ENCODE results near the gene IDH3G. TPM values are rescaled to one million over a fixed set of nuclear protein-coding genes. Genes with fewer than 3 reads are reported as not detected.
A peak's percentile ranks its signal among the peaks of the same experiment; 100 is the strongest.

The IDH3G gene
- total RNA-seq, 1 donor from 2014 or later, result 92.7 TPM

DNA sequence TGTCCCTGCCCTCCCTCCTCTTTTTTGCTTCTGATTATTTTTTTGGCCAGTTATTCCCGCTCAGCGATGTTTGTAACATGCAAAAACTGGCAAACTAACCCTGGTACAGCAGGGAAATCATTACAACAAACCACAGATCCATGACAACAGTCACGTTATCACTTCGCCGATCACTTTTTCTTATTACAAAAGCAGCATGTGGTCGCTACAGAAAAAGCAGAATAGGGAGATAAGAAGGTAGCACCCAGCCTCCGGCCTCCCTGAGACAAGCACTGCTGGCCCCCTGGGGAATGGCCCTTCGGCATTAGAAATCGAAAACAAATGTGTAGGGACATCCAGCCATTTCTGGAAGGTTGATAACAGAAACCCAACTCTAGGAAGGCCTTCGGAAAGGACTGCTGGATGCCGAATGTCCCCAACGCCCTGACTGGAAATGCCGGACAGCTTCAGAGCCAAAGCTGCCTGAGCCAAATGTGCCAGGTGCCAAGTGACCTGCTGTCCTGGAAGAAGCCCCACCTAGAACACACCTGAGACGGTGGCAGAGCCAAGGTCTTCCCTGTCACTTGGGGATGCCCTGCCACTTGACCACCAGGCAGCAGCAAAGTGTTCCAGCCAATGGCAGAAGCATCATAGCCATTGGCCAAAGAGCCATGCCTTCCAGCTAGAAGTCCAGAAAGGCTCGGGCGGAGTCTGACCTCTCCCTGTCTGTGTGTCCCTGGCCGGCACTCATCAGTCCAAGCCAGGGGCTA lies 2.9 kb downstream of the IDH3G start:
- no peak for DNase-seq (ENCODE audit: low read depth)

DNA sequence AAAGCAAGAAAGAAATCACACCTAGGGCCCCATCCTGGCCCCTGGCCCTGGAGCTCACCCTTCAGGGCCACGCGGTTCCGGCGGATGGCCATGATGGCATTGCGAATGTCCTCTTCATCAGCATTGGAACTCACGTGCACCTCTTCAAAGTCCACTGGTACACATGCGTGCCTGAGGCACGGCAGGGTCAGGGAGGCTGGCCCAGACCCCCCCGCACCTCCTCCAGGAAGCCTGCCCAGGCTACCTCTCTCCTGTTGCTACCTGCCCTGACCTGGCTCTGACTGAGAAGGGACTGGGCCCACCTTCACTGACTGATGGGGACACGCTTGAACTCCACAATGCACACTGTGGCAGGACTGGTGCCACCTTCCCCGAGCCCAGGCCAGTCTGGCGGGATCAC lies 4.5 kb downstream of the IDH3G start:
- no peak for DNase-seq (ENCODE audit: low read depth)

DNA sequence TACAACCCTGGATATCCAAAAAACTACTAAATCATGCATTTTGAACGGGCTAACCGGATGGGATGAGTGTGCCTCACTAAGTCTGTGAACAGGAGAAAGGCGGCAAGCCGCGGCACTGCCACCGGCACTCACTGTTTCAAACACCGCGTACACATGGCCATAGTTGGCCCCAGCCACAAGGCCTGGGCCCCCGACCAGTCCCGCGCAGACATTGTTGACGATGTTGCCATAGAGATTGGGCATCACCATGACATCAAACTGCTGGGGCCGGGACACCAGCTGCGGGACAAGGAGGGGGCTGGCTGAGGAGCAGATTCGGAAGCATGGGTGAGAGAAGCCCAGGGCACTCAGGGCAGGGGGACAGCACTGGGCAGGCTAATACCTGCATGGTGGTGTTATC lies 7.5 kb downstream of the IDH3G start:
- no peak for DNase-seq (ENCODE audit: low read depth)

DNA sequence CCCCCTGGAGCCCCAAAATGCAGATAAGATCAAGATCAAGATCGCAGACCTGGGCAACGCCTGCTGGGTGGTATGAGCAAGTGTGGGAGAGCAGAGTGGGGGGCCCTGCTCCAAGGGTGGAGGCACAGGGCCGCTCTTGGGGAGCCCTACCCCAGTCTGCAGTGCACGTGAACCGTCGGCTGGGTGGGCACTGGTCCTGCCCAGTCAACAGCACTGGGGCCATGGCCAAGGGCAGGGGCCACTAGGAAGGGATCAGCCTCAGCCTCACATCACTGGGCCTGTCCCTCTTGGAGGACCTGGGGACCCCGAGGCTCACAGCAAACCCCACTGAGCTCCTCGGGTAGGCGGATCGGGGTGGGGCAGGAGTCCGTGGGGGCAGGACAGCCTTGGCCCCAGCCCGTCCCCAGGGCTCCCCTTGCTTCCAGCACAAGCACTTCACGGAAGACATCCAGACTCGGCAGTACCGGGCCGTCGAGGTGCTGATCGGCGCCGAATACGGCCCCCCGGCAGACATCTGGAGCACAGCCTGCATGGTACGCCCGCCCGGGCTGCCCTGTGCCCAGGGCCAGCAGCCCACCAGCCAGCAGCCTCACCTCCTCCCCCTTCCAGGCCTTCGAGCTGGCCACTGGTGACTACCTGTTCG lies 9.7 kb downstream of the IDH3G start:
- DNase-seq (ENCODE audit: low read depth), result no peak

DNA sequence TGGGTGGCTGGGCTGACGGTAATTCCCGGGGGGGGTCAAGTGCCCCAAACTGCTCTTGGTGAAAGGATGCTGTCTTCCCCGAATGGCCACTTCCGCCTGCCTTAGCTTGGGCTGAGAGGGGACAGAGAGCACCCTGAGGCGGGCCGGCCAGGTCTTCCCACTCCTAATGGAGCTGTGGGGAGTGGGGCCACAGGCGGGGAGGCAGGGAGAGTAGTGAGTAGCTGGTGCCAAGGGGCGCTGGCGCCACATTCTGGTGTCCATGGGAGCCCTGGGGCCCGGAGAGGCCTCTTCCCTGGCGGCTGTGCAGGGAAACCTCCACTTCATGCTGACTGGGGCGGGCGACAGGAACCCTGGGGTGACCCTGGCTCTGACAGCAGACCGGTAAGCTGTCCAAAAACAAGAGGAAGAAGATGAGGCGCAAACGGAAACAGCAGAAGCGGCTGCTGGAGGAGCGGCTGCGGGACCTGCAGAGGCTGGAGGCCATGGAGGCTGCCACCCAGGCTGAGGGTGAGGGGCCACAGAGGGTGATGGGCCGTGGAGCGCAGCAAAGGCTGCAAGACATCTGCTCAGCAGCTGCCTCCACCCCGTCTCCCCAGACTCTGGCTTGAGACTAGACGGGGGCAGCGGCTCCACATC lies 10.7 kb downstream of the IDH3G start:
- DNase-seq (ENCODE audit: low read depth), result no peak

DNA sequence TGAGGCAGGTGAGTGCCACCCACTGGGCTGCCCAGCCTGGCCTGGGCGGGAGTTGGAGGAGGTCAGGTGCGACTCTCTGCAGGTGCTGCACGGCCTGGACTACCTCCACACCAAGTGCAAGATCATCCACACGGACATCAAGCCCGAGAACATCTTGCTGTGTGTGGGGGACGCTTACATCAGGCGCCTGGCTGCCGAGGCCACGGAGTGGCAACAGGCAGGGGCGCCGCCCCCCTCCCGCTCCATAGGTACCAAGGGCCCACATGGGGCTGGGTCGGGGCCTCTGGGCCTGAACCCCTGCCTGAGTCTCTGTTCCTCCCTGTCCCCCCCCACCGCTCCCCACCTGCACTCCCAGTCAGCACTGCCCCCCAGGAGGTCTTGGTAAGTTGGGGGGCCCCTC lies 11.3 kb downstream of the IDH3G start:
- no peak for DNase-seq (ENCODE audit: low read depth)

DNA sequence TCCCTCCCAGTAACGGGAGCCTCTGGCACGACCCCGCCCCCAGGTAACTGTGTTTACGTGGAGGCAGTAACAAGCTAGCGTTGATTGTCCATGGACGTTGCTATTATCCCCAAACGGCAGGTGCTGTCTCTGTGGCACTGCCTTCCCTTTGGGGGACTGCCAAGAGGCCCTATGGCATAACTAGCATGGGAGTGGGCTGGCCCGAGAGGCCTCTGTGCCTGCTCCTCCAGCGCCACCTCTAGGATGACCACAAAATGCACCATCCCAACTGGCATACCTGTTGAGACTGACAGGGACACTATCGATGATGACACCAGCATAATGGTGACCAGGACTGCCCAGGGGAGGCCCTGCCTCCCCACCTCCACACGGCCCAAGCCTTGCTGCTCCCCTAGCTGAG lies 11.9 kb downstream of the IDH3G start:
- DNase-seq (ENCODE audit: low read depth), result peak; percentile 79

DNA sequence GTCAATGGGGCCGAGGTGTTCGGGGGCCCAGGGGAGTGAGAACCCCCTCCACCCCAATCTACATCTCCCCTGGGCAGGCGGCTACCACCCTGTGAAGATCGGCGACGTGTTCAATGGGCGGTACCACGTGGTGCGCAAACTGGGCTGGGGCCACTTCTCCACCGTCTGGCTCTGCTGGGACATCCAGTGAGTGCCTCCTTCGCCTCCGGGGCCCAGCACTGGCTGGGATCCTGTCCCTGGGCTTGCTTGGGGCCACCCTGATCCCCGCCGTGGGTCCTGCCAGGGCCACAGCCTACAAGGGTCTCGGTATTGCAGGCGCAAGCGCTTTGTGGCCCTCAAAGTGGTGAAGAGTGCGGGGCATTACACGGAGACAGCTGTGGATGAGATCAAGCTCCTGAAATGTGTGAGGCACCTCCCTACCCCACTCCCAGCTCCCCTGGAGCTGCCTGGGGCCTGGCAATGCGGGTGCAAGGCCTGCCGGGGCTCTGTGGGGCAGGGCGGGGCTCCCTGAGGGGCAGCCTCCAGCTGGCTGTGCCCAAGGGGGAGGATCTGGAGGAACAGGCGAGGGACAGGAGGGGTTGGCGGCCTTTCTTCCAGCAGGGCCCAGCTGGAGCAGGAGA lies 12.6 kb downstream of the IDH3G start:
- DNase-seq (ENCODE audit: low read depth), result peak; percentile 75

DNA sequence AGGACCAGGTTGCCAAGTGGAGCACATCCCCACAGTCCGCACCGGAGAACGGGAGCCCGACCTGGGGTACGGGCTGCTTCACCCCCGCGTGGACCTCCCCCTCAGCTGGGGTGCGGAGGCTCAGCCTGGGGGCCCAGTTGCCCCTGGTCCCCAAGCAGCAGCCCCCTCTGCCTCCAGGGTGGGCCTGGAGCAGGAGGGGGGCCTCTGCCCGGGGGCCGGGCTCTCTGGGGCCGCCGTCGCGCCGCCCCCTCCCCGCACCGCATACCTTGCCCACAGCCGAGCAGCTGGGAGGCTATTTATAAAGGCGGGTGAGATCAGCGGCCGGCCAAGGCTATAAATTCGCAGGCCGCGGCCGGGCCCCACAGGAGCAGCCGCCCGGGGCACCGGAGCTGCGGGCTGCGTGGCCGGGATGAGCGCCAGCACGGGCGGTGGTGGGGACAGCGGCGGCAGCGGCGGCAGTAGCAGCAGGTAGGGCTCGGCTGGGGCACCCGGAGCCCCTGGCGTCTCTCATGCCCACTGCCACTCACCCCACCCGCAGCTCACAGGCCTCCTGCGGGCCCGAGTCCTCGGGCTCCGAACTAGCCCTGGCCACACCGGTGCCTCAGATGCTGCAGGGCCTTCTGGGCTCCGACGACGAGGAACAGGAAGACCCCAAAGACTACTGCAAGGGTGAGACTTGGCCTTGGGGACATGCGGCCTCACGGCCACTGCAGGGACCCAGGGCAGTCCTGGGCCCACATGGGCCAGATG lies 13.3 kb downstream of the IDH3G start, which contains the start of gene SRPK3:
Gene SRPK3 (plus strand): TSS at position 364 of the 750 bp plus-strand sequence. CDS start 46 bp downstream, at position 410.
- DNase-seq (ENCODE audit: low read depth), result peak; percentile 81

DNA sequence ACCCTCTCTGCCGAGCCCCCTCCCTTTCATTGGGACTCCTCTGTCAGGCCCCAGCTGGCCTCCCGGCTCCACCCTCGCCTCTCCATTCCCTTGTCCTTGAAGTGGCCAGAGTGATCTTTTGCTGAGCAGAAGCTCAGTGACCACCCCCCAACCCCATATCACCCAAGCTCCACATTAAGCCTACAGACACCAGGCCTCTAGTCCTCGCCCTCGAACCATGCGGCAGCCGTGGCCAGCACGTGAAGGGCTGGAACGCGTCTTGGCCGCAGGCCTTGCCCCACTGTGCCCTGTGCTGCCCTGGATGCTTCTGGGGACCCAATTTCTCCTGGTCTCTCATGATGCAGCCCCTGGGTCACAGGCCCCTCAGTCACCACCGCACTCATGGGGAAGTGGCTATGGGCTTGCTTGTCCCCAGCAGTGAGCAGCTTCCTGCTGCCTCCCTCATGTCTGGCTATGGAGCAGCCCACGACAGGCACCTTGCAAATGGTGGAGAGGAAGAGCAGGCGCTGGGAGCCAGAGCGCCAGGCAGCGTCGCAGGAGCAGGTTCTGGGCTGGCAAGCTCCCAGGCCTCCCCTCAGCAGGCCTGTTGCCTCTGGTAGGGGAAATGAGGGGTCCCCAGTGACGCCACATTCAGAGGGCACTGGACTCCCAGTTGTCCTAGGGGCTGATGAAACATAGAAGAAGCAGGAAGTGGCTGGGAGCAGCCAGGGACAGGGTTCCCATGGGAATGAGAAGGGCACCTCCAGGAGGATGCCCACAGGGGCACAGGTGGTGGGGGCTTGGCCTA lies 14.1 kb downstream of the IDH3G start:
- peak; percentile 57 for DNase-seq (ENCODE audit: low read depth)

DNA sequence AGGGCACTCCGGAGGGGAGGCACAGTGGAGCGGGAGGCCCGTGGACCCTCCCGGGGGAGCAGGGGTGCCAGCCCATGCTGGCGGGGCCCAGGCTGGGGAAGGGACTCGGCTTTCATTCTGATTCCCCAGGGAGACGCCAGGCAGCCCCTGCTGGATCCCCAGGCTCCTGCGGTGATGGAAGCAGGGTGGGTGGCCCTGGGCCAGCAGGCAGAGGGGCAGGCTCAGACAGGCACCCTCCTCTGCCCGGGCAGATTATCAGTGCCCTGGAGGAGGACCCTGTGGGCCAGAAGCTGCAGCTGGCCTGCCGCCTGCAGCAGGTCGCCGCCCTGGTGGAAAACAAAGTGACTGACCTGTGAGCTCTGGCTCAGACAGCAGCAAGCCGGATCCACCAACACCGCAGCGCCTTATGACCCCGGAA lies 15.5 kb downstream of the IDH3G start:
- no peak for DNase-seq (ENCODE audit: low read depth)

DNA sequence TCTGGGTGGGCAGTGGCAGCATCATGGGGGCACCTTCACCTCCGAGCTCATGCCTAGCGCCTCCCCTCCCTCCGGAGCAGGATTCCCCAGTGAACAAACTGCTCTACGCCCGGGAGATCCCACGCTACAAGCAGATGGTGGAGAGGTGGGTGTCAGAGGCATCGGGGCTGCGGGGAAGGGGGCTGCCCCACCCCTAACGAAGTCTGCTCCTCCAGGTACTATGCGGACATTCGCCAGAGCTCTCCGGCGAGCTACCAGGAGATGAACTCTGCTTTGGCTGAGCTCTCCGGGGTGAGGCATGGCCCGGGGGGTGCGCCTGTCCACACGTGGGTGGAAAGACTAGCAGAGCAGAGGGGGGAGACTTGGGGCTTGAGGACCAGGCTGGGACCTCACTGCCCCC lies 16.0 kb downstream of the IDH3G start:
- no peak for DNase-seq (ENCODE audit: low read depth)

DNA sequence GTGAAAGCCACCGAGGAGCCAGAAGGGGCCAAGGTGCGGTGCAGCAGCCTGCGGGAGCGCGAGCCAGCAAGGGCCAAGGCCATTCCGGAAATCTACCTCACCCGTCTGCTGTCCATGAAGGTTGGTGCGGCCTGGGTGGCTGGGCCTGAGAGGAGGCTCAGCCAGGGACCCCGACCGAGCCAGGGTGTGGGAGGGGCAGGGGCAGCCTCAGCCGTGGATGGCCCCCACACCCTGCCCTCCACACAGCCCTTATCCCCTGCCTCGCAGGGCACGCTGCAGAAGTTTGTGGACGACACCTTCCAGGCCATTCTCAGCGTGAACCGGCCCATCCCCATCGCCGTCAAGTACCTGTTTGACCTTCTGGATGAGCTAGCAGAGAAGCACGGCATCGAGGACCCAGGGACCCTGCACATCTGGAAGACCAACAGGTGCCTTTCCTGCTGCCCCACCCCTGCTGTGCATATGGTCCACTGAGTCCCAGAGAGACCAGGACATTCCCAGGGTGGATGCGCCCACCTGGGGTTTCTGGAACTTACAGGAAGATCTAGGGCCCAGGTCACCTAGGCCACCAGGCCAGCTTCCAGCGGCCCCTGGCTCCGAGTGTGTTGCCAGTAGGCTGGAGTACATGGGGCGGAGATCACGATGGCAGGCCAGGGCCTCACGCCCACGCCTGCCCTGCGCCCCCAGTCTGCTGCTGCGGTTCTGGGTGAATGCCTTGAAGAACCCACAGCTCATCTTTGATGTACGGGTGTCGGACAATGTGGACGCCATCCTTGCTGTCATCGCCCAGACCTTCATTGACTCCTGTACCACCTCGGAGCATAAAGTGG lies 16.7 kb downstream of the IDH3G start:
- DNase-seq (ENCODE audit: low read depth), result no peak

DNA sequence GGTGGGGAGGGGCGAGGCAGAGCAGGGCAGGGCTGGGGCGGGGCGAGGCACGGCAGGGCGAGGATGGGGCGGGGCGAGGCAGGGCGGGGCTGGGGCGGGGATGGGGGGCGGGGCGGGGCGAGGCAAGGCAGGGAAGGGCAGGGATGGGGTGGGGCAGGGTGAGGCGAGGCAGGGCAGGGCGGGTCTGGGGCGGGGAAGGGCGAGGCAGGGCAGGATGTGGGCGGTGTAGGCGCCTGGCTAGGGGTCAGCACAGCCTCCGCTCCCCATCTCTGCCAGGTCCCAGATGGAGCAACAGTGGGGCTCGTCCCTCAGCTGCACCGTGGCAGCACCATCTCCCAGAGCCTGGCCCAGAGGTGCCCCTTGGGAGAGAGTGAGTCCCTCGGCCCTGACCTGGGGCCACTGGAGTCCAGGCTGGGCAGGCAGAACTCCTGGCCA lies 17.5 kb downstream of the IDH3G start:
- DNase-seq (ENCODE audit: low read depth), result no peak

DNA sequence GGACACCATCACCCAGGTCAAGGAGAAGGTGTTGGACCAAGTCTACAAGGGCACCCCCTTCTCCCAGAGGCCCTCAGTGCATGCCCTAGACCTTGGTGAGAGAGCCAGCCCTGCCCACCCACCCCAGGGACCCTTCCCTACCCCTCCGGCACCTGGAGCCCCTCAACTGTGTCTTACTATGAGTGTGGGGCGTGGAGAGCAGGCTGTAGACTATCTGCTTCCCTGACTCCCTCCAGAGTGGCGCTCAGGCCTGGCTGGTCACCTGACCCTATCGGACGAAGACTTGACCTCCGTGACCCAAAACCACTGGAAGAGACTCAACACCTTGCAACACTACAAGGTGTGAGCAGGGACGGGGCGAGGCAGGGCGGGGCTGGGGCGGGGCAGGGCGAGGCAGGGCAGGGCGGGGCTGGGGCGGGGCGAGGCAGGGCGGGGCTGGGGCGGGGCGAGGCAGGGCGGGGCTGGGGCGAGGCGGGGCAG lies 18.0 kb downstream of the IDH3G start:
- DNase-seq (ENCODE audit: low read depth), result no peak

DNA sequence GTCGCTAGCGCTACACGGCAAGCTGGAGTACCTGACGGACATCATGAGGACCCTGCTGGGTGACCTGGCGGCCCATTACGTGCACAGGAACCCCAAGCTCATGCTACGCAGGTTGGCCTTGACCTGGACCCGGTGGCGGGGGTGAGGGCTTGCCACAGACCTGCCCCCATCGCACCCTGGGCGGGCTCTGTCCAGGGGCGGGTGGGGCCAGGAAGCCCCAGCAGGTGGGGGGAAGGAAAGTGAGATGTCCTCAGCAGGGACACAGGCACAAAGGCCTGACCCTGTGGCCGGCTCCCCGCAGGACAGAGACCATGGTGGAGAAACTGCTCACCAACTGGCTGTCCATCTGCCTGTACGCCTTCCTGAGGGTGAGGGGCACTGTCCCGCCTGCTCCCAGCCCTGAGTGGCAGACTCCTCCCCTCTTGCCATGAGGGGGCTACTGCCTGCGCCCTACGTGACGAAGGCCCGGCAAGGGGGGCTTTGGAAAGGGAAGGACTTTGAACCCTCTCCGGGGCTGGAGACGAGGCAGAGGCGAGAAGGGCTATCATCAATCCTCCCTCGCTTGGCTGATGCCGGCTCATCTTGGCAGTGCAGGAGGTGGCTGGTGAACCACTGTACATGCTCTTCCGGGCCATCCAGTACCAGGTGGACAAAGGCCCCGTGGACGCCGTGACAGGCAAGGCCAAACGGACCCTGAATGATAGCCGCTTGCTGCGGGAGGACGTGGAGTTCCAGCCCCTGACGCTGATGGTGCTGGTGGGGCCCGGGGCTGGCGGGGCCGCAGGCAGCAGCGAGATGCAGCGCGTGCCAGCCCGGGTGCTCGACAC lies 18.7 kb downstream of the IDH3G start:
- no peak for DNase-seq (ENCODE audit: low read depth)

DNA sequence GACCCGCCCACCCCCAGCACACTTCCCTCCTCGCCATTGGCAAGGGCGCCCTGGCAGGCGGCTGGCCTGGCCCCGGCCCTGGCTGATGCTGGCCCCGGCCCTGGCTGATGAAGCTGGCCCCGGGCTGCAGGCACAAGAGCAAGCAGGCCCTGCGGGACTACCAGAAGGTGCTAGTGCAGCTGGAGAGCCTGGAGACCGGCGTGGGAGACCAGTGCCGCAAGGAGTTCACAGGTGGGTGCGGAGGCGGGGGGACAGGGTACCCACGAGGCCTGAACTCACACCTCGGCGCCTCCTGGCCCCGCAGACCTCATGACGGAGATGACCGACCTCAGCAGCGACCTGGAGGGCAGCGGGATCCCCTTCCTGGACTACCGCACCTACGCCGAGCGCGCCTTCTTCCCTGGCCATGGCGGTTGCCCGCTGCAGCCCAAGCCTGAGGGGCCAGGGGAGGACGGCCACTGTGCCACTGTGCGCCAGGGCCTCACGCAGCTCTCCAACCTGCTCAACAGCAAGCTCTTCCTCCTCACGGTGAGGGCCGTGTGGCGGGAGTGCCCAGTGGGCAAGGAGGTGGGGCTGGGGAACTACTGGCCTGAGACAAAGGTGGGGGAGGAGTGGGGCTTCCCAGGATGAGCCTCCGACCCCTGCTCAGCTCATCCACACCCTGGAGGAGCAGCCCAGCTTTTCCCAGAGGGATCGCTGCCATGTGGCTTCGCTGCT lies 19.4 kb downstream of the IDH3G start:
- no peak for DNase-seq (ENCODE audit: low read depth)

All from myocyte (in vitro differentiated cells).